ENCODE data around the gene CTXND2. TPM values are rescaled to one million over a fixed set of nuclear protein-coding genes. Genes with fewer than 3 reads are reported as not detected.

The CTXND2 gene
- polyA plus RNA-seq, 3 donors: not detected

DNA sequence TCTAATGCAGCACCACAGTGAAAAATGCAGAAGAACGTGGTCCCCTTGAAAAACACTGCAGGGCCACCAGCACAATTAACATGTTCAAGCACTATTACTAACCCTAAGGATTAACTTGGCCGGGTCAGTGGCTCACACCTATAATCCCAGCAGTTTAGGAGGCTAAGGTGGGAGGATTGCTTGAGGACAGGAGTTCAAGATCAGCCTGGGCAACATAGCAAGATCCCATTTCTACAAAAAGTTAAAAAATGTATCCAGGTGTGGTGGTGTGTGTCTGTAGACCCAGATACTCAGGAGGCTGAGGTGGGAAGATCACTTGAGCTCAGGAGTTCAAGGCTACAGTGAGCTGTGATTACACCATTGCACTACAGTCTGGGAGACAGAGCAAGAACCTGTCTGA lies 13.4 kb upstream of the CTXND2 start:
- intact Hi-C loops (cut with micrococcal nuclease): no loop called here
- H3K79me2 ChIP-seq (ENCODE audit: insufficient read depth, low read length): peaks cover 79% of the 10 kb centered on the region
- H3K9me3 Mint-ChIP-seq: peaks cover 0 to 2% (median 0%) of the 10 kb centered on the region in 7 donors
- H3K27ac Mint-ChIP-seq: peak overlapping the region in 1 of 7 donors; percentile 37
- H2AFZ ChIP-seq (ENCODE audit: insufficient read depth, low read depth, low read length, poor library complexity, severe bottlenecking): no peak overlapping the region
- no peak overlapping the region for H3K4me3 ChIP-seq (replicated peaks in 1 of 3; ENCODE audit: low read depth in 2 of 3, low read length in 3 of 3)
- H3K36me3 ChIP-seq (replicated peaks in 1 of 2; ENCODE audit: control insufficient read depth in 1 of 2, insufficient read depth in 2 of 2, low read length in 2 of 2): peaks cover 3 to 30% of the 10 kb centered on the region in 2 donors
- H3K4me1 ChIP-seq (ENCODE audit: control insufficient read depth in 1 of 2, insufficient read depth in 2 of 2, low read length in 2 of 2): peaks cover 24 to 28% of the 10 kb centered on the region in 2 donors
- no peak for DNase-seq
- H3K27ac ChIP-seq (ENCODE audit: low read depth in 1 of 2, low read length in 2 of 2): no peak overlapping the region
- peaks cover 50% of the 10 kb centered on the region for H4K20me1 ChIP-seq (ENCODE audit: insufficient read depth, low read length)
- TF ChIP-seq CTCF (IDR thresholded peaks at IDR 0.05): no peak
- no peak overlapping the region for H3K4me2 ChIP-seq (replicated peaks; ENCODE audit: extremely low read depth, low read length, poor library complexity, severe bottlenecking)
- H3K36me3 Mint-ChIP-seq: peaks cover 15 to 30% of the 10 kb centered on the region in 2 donors
- H3K27me3 Mint-ChIP-seq (ENCODE audit: low read depth in 3 of 3): peaks cover 0 to 3% (median 0%) of the 10 kb centered on the region in 3 donors
- no peak overlapping the region for H3K9ac ChIP-seq (ENCODE audit: insufficient read depth, low read length, poor library complexity, severe bottlenecking)
- no peaks in the 10 kb centered on the region for H3K9me3 ChIP-seq (replicated peaks in 1 of 2; ENCODE audit: control insufficient read depth in 1 of 2, insufficient read depth in 1 of 2, low read length in 2 of 2)
- no peaks in the 10 kb centered on the region for H3K27me3 ChIP-seq (ENCODE audit: control insufficient read depth in 2 of 2, insufficient read depth in 2 of 2, low read length in 2 of 2)
- no peak overlapping the region for H3K4me3 Mint-ChIP-seq
- no CpG with 5 or more reads among the region's 2 CpGs for WGBS (ENCODE audit: insufficient coverage)
- peaks cover 35% of the 10 kb centered on the region for H3K4me1 Mint-ChIP-seq

GRCh38 chr1:150874455-150875196 lies 12.3 kb upstream of the CTXND2 start:
- intact Hi-C loops (cut with micrococcal nuclease): loop anchor here (5.0 kb wide), 2 partner anchors 48 to 133 kb away; partner anchors contain the start of genes MINDY1 (in 1 of the 2) and PRUNE1 (in 1 of the 2)
- Histone ChIP-seq H3K9ac (ENCODE audit: insufficient read depth, low read length, poor library complexity, severe bottlenecking) (no peak overlapping the region), H3K4me1 (ENCODE audit: control insufficient read depth in 1 of 2, insufficient read depth in 2 of 2, low read length in 2 of 2) (peaks cover 24 to 28% of the 10 kb centered on the region in 2 donors), H3K9me3 (replicated peaks in 1 of 2; ENCODE audit: control insufficient read depth in 1 of 2, insufficient read depth in 1 of 2, low read length in 2 of 2) (no peaks in the 10 kb centered on the region), H3K4me3 (replicated peaks in 1 of 3; ENCODE audit: low read depth in 2 of 3, low read length in 3 of 3) (peak overlapping the region in 2 of 3 experiments; percentile 98), H4K20me1 (ENCODE audit: insufficient read depth, low read length) (peaks cover 41% of the 10 kb centered on the region), H3K79me2 (ENCODE audit: insufficient read depth, low read length) (peaks cover 68% of the 10 kb centered on the region), H3K27me3 (ENCODE audit: control insufficient read depth in 2 of 2, insufficient read depth in 2 of 2, low read length in 2 of 2) (no peaks in the 10 kb centered on the region), H2AFZ (ENCODE audit: insufficient read depth, low read depth, low read length, poor library complexity, severe bottlenecking) (no peak overlapping the region), H3K36me3 (replicated peaks in 1 of 2; ENCODE audit: control insufficient read depth in 1 of 2, insufficient read depth in 2 of 2, low read length in 2 of 2) (peaks cover 1 to 22% of the 10 kb centered on the region in 2 donors), H3K27ac (ENCODE audit: low read depth in 1 of 2, low read length in 2 of 2) (peak overlapping the region; percentile 9 to 91), H3K4me2 (replicated peaks; ENCODE audit: extremely low read depth, low read length, poor library complexity, severe bottlenecking) (peak overlapping the region; percentile 97)
- H3K27ac Mint-ChIP-seq: peak overlapping the region; percentile 73 to 95 (median 90)
- WGBS (ENCODE audit: insufficient coverage): 56% methylated on average over 5 of the region's 7 CpGs
- no peaks in the 10 kb centered on the region for H3K9me3 Mint-ChIP-seq
- peak overlapping the region; percentile 86 to 93 for H3K4me3 Mint-ChIP-seq
- TF ChIP-seq CTCF (IDR thresholded peaks at IDR 0.05): no peak
- peaks cover 0 to 1% (median 0%) of the 10 kb centered on the region in 3 donors for H3K27me3 Mint-ChIP-seq (ENCODE audit: low read depth in 3 of 3)
- no peak for DNase-seq
- peaks cover 35% of the 10 kb centered on the region for H3K4me1 Mint-ChIP-seq
- H3K36me3 Mint-ChIP-seq: peaks cover 15 to 21% of the 10 kb centered on the region in 2 donors
